Activated CD4-positive, alpha-beta T cell treated with anti-CD3 and anti-CD28 coated beads for 36 hours (primary cell): ENCODE measurements around the gene PTOV1. TPM values are rescaled to one million over a fixed set of nuclear protein-coding genes. Genes with fewer than 3 reads are reported as not detected.

Experiments used
- ATAC-seq: fragments of 200-7000 bp; cut with Tn5 transposase; one replicate; pipeline ENCODE4 v1.10.0; 2021; ENCODE audit warnings: mild to moderate bottlenecking, moderate library complexity
- CTCF ChIA-PET: fragments of 350-600 bp; sonication (Branson Sonifier 250); formaldehyde crosslinking; loops from one replicate; lab custom pipeline; 2021; ENCODE audit warnings: antibody characterized with exemption; lab: Charles Lee
- POLR2A ChIA-PET: fragments of 350-600 bp; sonication (Branson Sonifier 250); formaldehyde crosslinking; loops from one replicate; lab custom pipeline; 2021; ENCODE audit warnings: antibody characterized with exemption, inconsistent platforms; lab: Charles Lee
- DNase-seq: peaks from one replicate; pipeline ENCODE4 v3.0.0-alpha.2; 2020
- H3K27ac Mint-ChIP-seq: one replicate; pipeline ENCODE4 v1.8.0; 2021; ENCODE audit warnings: mixed read lengths
- H3K27me3 Mint-ChIP-seq: one replicate; pipeline ENCODE4 v1.8.0; 2021; ENCODE audit warnings: mixed read lengths
- H3K36me3 Mint-ChIP-seq: one replicate; pipeline ENCODE4 v1.8.0; 2021; ENCODE audit warnings: low read depth, mixed read lengths
- H3K4me1 Mint-ChIP-seq: one replicate; pipeline ENCODE4 v1.8.0; 2021; ENCODE audit warnings: mixed read lengths
- H3K4me3 Mint-ChIP-seq: one replicate; pipeline ENCODE4 v1.8.0; 2021; ENCODE audit warnings: mild to moderate bottlenecking, moderate library complexity, mixed read lengths
- H3K9me3 Mint-ChIP-seq: one replicate; pipeline ENCODE4 v1.8.0; 2021; ENCODE audit warnings: low read depth, mixed read lengths
- intact Hi-C, 2 experiments: fragments of 100-400 bp; cut with DNase I in 1 of 2; cut with micrococcal nuclease in 1 of 2; formaldehyde crosslinking; loops; one replicate each; pipeline versions ENCODE4 v1.14.2 to v1.15.1; 2022 to 2024; cut with DNase I, micrococcal nuclease
- total RNA-seq, 2 experiments: library from RNA; stranded (reverse); gene quantifications; one replicate each; pipeline ENCODE4 v1.2.3, GENCODE V29; 2021

PTOV1 gene
- total RNA-seq, 2 experiments from 2014 or later, result 76.9 to 104 TPM

DNA sequence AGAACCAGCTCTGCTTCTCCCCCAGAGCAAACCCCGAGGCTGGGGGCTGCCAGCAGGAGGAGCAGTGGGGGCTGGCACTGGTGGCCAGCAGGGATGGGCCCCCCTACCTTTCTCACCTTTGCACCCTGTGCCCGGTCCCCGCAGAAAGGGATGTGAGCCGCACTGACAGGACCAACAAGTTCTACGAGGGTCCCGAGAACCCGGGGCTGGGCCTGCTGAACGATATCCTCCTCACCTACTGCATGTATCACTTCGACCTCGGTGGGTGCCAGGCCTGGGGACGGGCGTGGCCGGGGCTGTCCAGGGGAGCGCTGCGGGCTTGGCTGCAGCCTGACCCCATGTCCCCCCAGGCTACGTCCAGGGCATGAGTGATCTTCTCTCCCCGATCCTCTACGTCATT is 33.1 kb downstream of the PTOV1 start:
- POLR2A ChIA-PET, result interaction anchor here (0.6 to 0.7 kb wide), 2 partner anchors 46 to 245 kb away, joined by 3 read pairs; no protein-coding TSS in a partner anchor
- intact Hi-C loops, result no loop called here
- H3K27me3 Mint-ChIP-seq, result no peaks in the 10 kb centered on the region
- H3K4me1 Mint-ChIP-seq, result peaks cover 4% of the 10 kb centered on the region
- no peaks in the 10 kb centered on the region for H3K9me3 Mint-ChIP-seq
- no peak overlapping the region for H3K4me3 Mint-ChIP-seq
- ATAC-seq (no peak), DNase-seq (no peak)
- peaks cover 44% of the 10 kb centered on the region for H3K36me3 Mint-ChIP-seq
- CTCF ChIA-PET, result no interaction called here
- H3K27ac Mint-ChIP-seq, result no peak overlapping the region

DNA sequence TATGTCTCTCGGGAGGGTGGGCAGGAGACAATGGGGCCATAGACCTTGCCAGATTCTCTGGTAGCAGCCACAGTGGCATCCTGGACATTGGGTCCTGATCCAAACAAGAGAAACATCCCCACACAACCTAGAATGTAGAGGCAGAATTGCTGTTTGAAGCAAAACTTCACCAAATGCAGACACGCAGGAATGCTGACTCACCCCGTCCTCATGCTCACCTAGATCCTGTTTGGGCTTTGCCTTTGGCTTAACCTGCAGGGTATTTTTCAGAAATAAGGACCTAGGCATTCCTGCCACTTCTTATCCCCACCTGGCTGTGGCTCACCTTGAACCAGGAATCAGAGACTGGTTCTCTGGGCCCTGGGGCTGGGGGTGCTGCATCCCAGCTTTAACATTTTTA is 33.8 kb downstream of the PTOV1 start:
- no peaks in the 10 kb centered on the region for H3K27me3 Mint-ChIP-seq
- no peak for DNase-seq
- H3K4me3 Mint-ChIP-seq, result no peak overlapping the region
- peaks cover 3% of the 10 kb centered on the region for H3K4me1 Mint-ChIP-seq
- ChIA-PET POLR2A (interaction anchor here (0.7 kb wide), 1 partner anchor 45 kb away, joined by 3 read pairs; no protein-coding TSS in a partner anchor), CTCF (no interaction called here)
- intact Hi-C loops, result no loop called here
- no peaks in the 10 kb centered on the region for H3K9me3 Mint-ChIP-seq
- H3K27ac Mint-ChIP-seq, result peak overlapping the region; percentile 19
- peaks cover 46% of the 10 kb centered on the region for H3K36me3 Mint-ChIP-seq
- no peak for ATAC-seq

DNA sequence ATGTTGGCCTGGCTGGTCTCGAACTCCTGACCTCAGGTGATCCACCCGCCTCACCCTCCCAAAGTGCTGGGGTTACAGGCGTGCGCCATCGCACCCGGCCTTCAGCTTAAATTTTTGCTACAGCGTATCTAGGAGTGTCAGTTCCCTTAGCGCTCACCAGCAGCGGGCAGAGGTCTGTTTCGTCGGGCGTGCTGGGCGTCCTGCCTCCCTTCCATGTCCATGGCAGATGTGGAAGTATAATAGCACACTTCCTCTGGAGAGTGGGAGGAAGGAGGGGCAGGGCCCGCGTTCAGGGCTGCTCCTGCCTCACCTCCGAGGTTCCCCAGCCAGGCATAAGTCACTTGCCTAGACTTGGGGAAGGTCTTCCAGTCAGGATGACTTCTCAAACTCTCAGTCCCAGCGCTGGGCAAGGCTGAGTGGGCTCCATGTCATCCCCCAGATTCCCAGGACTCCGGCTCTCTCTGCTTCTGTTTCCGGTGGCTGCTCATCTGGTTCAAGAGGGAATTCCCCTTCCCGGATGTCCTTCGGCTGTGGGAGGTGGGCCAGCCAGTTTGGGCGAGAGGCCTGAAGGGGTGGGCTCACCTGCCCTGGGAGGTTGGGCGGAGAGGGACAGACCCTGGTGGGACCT is 36.2 kb downstream of the PTOV1 start:
- DNase-seq (no peak), ATAC-seq (no peak)
- ChIA-PET POLR2A (no interaction called here), CTCF (interaction anchor here (0.5 kb wide), 1 partner anchor 126 kb away, joined by 3 read pairs; no protein-coding TSS in a partner anchor)
- H3K9me3 Mint-ChIP-seq, result no peaks in the 10 kb centered on the region
- H3K27ac Mint-ChIP-seq, result no peak overlapping the region
- intact Hi-C loops, result no loop called here
- H3K27me3 Mint-ChIP-seq, result no peaks in the 10 kb centered on the region
- peaks cover 8% of the 10 kb centered on the region for H3K4me1 Mint-ChIP-seq
- H3K36me3 Mint-ChIP-seq, result peaks cover 34% of the 10 kb centered on the region
- H3K4me3 Mint-ChIP-seq, result no peak overlapping the region

DNA sequence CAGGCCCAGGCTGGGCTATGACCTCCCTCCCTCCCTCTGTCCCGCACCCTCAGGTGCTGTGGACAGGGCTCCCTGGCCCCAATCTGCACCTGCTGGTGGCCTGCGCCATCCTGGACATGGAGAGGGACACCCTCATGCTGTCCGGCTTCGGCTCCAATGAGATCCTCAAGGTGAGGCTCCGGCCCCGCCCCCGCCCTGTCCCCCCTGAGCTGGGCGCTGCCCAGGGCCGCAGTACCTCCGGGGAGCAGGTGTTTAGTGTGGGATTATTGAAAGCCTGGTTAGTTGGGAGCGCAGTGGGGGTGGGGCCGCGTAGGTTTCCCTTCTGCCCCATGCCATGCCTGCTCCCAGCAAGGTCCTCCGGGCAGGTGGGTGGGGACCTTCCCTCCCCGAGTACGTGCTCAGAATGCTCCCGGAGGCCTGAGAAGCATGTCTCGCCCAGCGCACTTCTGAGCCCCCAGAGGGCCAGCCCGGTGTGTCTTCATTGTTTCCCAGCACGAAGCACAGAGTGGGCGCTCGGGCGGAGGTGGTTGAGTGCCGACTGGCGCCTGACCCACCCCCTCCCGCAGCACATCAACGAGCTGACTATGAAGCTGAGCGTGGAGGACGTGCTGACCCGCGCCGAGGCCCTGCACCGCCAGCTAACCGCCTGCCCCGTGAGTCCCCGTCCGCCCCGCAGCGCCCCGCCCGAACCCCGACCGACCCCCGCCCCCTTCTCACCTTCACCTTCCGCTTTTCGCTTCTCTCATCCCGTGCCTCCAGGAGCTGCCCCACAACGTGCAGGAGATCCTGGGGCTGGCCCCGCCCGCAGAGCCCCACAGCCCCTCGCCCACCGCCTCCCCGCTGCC is 36.9 kb downstream of the PTOV1 start:
- H3K27ac Mint-ChIP-seq, result no peak overlapping the region
- peaks cover 28% of the 10 kb centered on the region for H3K36me3 Mint-ChIP-seq

DNA sequence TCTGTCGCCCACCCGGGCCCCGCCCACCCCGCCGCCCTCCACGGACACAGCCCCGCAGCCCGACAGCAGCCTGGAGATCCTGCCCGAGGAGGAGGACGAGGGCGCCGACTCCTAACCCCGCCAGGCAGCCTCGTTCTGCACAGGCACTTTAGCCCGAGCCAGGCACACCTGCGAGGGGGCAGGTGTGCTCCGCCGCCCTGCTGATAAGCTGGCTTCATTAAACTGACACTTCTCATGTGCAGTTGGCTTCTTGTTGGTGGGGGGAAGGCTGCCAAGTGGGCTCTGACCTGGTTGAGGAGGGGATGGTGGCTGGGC is 37.5 kb downstream of the PTOV1 start:
- intact Hi-C loops, result no loop called here
- Mint-ChIP-seq H3K27ac (no peak overlapping the region), H3K4me3 (no peak overlapping the region), H3K9me3 (no peaks in the 10 kb centered on the region), H3K4me1 (peaks cover 10% of the 10 kb centered on the region), H3K36me3 (peaks cover 24% of the 10 kb centered on the region), H3K27me3 (no peaks in the 10 kb centered on the region)
- no peak for DNase-seq
- no peak for ATAC-seq
- ChIA-PET CTCF (interaction anchor here (0.8 kb wide), 2 partner anchors 22 to 79 kb away, joined by 3 to 4 read pairs; no protein-coding TSS in a partner anchor), POLR2A (interaction anchor here (1.6 kb wide), 1 partner anchor 12 kb away, joined by 4 read pairs; the partner anchor contains the start of genes AKT1S1 and TBC1D17)

More for the DNA sequence above, 36.9 kb downstream of the PTOV1 start:
- Mint-ChIP-seq H3K4me3 (no peak overlapping the region), H3K27me3 (no peaks in the 10 kb centered on the region), H3K4me1 (peaks cover 8% of the 10 kb centered on the region), H3K9me3 (no peaks in the 10 kb centered on the region)
- CTCF ChIA-PET, result interaction anchor here (0.5 to 0.8 kb wide), 2 partner anchors 79 to 127 kb away, joined by 3 read pairs; no protein-coding TSS in a partner anchor
- intact Hi-C loops, result no loop called here
- DNase-seq (peak; percentile 24), ATAC-seq (no peak)
- POLR2A ChIA-PET, result no interaction called here

DNA sequence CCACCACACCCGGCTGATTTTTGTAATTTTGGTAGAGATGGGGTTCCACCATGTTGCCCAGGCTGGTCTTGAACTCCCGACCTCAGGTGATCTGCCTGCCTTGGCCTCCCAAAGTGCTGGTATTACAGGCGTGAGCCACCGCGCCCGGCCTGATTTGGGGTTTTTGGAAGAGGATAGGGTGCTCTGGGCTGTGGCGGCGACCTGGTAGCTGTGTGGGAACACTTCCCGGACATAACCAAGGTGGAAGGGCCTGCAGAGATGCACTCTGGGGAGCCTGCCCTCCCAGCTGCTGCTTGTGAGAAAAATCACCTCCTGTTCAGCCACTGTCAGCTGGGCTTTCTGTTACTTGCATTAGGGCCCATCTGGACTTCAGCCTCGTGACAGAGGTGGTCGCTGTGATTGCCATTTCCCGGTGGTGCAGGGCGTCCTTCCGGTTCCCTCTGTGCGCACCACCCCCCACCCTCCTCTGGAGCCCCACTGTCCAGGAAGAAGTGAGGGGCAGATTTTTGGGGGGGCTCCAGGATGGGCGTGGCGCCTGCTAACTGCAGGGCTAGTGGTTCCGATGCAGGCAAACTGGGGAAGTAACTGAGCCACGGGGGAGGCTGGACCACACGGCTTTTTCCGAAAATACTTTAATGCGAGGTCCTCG is 38.2 kb downstream of the PTOV1 start:
- Mint-ChIP-seq H3K4me1 (peaks cover 12% of the 10 kb centered on the region), H3K27ac (no peak overlapping the region), H3K36me3 (peaks cover 20% of the 10 kb centered on the region), H3K9me3 (no peaks in the 10 kb centered on the region), H3K27me3 (no peaks in the 10 kb centered on the region), H3K4me3 (no peak overlapping the region)
- DNase-seq, result no peak
- ATAC-seq, result no peak
- POLR2A ChIA-PET, result interaction anchor here (1.6 kb wide), 1 partner anchor 12 kb away, joined by 4 read pairs; the partner anchor contains the start of genes AKT1S1 and TBC1D17
- CTCF ChIA-PET, result interaction anchor here (0.8 to 1.0 kb wide), 2 partner anchors 21 to 25 kb away, joined by 3 to 4 read pairs; no protein-coding TSS in a partner anchor
- intact Hi-C loops, result no loop called here

DNA sequence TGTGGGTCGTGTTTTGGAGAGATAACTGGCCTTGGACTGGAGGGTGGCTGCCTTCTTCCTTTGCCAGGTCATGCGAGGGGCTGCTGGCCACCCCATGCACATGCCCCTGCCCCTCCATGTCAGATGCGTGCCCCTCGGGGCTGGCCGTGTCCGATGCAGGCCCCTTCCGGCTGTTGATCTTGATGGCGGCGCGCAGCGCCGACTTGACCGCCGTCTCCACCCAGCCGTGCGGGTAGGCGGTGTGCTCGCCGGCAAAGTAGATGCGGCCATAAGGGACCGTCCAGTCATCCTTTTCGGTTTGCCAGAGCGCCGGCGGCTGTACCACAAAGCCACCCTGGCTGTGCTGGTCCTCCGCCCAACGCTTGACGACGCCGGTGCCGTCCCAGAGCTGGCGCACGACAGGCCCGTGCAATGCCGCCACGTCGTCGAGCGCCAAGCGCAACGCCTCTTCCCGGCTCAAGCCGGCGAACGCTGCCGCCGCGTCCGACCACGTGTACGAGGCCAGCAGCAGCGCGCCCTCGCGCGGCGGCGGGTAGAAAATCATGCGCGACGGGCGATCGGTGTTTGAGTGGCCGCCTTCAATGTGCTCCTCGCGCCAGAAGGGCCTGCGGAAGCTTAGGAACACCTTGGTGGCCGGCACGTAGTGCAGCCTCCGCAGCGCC is 38.9 kb downstream of the PTOV1 start:
- peak overlapping the region; percentile 69 for H3K4me3 Mint-ChIP-seq
- ChIA-PET CTCF (interaction anchor here (0.6 to 1.2 kb wide), 5 partner anchors 24 to 201 kb away, joined by 3 to 4 read pairs (median 3); no protein-coding TSS in a partner anchor), POLR2A (interaction anchor here (1.6 kb wide), 1 partner anchor 13 kb away, joined by 4 read pairs; the partner anchor contains the start of genes AKT1S1 and TBC1D17)
- H3K27ac Mint-ChIP-seq, result peak overlapping the region; percentile 70
- no peaks in the 10 kb centered on the region for H3K27me3 Mint-ChIP-seq
- DNase-seq, result peak; percentile 89
- peak; percentile 61 for ATAC-seq
- H3K36me3 Mint-ChIP-seq, result peaks cover 15% of the 10 kb centered on the region
- intact Hi-C loops, result loop anchor here (1.0 to 5.0 kb wide), 7 partner anchors 12 to 40 kb away; partner anchors contain the start of genes AKT1S1 (in 1 of the 2), ATF5 (in 1 of the 2), NUP62 (in 1 of the 2) and PNKP (in 1 of the 2)
- H3K9me3 Mint-ChIP-seq, result no peaks in the 10 kb centered on the region
- H3K4me1 Mint-ChIP-seq, result peaks cover 16% of the 10 kb centered on the region

DNA sequence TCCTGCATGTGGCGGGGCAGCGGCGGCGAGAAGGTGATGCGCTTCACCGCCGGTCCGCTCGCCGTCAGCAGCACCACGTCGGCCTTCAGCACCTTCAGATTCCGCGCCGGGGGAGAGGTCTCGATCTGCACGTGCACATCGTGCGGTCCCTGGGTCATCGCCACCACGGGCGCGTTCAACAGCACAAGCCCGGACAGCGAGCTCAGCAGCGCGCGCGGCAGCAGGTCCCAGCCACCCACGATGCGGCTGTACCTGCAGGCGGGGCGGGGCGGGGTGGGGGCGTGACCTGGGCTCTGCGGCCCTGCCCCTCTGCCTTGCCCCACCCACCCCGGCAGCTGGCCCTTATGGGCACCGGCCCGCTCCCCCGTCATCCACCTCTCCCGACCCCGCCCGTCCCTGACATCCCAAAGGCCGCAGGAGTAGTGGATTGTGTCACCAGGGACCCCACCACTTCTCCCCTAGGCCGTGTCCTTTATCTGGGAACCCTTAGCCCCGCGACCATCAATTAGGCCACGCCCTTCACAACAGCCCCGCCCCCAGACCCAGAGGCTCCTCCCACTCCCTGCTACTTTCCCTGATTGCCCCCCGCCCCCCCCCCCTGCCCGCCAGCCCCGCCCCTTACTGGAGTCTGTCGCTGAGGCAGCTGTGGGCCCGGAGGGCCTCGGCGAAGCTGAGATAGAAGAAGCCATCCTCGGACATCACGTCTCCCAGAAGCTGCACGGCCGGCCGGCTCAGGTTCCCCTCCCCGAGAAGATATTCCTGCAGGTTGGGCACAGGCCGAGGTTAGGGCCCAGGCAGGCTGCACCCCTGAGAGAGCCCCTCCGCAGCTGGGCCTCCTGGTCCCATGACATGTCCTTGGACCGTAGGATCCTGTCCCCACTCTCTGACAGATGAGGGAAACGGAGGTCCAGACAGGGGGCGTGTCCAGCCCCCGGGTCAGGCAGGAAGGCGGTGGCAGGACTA is 39.7 kb downstream of the PTOV1 start:
- Mint-ChIP-seq H3K4me3 (peak overlapping the region; percentile 69), H3K36me3 (peaks cover 13% of the 10 kb centered on the region), H3K9me3 (no peaks in the 10 kb centered on the region), H3K27ac (peak overlapping the region; percentile 70), H3K27me3 (no peaks in the 10 kb centered on the region), H3K4me1 (peaks cover 24% of the 10 kb centered on the region)
- CTCF ChIA-PET, result interaction anchor here (0.6 to 1.5 kb wide), 6 partner anchors 14 to 202 kb away, joined by 3 to 4 read pairs (median 3); partner anchors contain the start of genes AKT1S1 and TBC1D17
- DNase-seq, result peak; percentile 85
- intact Hi-C loops, result loop anchor here (1.0 to 5.0 kb wide), 7 partner anchors 12 to 40 kb away; partner anchors contain the start of genes AKT1S1 (in 1 of the 2), ATF5 (in 1 of the 2), NUP62 (in 1 of the 2) and PNKP (in 1 of the 2)
- POLR2A ChIA-PET, result interaction anchor here (1.3 kb wide), 1 partner anchor 39 kb away, joined by 3 read pairs; no protein-coding TSS in a partner anchor
- ATAC-seq, result peak; percentile 68

DNA sequence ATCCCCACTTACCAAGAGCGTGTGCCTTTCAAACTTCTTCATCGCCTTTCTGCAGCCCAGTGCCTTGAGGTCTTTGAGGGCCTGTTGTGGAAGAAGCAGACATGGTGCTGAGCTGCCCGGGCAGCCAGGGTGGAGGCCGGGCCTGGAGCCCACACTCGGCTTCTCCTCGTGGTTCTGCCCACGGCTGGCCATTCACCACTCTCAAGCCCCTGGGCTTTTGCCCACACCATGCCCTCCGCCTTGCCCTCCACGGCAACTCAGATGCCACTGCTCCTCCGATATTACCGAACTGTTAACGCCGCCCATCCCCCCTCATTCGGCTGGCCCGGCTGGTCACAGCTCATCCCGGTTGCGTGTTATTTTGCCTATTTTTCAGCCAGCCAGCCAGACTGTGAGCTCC is 40.4 kb downstream of the PTOV1 start:
- DNase-seq (no peak), ATAC-seq (no peak)
- intact Hi-C loops, result loop anchor here in 1 of 2 experiments (5.0 kb wide), 1 partner anchor 36 kb away; the partner anchor contains the start of genes ATF5 and NUP62
- Mint-ChIP-seq H3K27me3 (no peaks in the 10 kb centered on the region), H3K27ac (no peak overlapping the region), H3K4me1 (peaks cover 31% of the 10 kb centered on the region), H3K4me3 (peak overlapping the region; percentile 8), H3K36me3 (peaks cover 13% of the 10 kb centered on the region), H3K9me3 (no peaks in the 10 kb centered on the region)
- POLR2A ChIA-PET, result interaction anchor here (1.3 kb wide), 1 partner anchor 39 kb away, joined by 3 read pairs; no protein-coding TSS in a partner anchor
- CTCF ChIA-PET, result interaction anchor here (1.5 kb wide), 1 partner anchor 15 kb away, joined by 4 read pairs; the partner anchor contains the start of genes AKT1S1 and TBC1D17
